ENCODE data around the gene RPRD1B. TPM values are rescaled to one million over a fixed set of nuclear protein-coding genes. Genes with fewer than 3 reads are reported as not detected.

Gene RPRD1B
- total RNA-seq, 1 donor from 2014 or later = 74.2 TPM

DNA sequence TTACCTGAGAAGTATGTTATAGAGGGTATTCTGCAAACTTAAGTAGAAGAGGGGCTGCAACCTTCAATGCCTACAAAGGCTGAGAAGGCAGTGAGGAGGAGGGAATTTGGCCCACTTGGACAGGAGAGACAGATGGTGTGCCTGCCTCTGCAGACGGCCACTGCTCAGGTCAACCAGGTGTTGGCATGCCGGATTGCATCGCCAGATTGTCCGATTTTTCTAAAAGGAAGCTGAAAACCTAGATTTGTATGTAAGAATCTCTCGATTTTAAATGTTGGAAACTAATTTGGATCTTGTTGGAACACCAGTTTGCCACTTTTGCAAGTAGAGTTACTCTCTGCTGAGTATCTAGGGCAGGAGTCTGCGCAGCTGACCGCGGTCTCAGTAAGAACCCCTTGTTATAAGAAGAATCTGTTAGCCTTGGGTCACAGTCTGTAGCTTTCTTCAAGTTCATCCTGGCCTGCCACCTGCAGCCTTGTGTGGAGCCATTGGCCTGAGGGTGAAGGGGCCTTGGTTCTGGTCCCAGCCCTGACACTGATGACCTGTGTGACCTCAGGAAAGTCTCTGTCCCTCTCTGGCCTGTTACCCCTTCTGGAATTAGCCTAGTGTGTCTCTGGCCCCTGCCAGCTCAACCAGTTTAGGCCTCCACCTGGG lies 77.1 kb downstream of the RPRD1B start:
- intact Hi-C loops (cut with DNase I) = no loop called here
- no peak for ATAC-seq (ENCODE audit: poor library complexity)
- no peak for DNase-seq

DNA sequence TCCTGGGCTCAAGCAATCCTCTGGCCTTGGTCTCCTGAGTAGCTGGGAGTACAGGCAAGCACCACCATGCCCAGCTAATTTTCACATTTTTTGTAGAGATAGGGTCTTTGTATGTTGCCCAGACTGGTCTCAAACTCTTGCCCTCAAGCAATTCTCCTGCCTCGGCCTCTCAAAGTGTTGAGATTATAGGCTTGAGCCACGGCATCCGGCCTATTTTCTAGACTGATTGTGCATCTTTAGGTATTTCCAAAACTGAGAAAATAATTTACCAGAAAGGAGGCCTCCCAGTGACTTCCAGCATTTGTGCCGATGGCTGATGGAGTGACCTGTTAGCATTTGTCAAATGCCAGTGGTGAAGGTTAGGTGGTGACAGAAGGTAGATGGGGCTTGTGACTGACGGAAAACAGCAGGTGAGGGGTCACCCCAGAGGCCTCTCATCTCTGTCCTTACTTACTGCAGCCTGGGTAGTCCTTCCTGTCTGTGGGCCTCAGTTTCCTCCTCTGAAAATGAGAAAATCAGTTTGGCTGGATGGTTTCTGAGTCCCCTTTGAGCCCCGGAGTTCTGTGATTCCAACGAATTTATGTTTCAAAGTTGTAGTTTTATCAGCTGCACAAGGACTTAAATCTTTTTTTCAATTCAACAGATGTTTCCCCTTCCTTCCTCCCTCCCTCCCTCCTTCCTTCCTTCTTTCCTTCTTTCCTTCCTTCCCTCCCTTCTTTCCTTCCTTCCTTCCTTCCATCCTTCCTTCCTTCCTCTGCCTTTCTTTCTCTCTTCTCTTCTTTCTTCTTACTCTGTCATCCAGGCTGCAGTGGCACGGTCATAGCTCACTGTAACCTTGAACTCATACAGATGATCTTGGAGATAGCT lies 78.1 kb downstream of the RPRD1B start:
- intact Hi-C loops (cut with DNase I) = no loop called here

DNA sequence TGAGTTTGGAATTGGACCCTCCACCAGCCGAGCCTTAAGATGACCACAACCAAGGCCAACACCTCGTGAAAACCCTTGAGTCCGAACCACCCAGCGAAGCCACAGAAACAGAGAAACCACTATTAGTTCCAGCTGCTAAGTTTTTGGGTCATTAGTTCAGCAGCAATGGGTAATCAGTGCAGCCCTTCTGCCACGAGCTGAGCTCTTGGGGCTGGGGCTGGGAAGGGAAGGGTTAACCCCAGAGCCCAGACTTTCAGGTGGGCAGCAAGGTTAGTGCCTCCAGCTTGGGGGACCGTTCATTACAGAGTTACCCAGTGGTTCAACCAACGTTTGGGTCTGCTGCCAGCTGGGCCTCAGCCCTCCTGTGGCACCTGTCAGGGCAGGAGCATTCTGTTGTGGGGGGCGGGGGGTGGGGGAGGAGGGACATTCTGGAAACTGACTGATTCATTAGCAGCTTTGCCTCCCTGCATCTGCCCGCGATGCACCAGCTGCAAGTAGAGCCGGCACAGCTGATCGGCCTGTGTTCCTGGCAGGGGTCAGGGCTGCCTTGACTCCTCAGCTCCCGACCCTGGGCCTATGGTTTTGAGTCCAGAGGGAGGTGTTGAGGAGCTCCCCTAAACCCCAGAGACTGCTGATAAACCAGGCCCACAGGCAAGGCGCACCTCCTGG lies 78.8 kb downstream of the RPRD1B start:
- DNase-seq (no peak), ATAC-seq (ENCODE audit: poor library complexity) (no peak)
- intact Hi-C loops (cut with DNase I) = no loop called here

More for the DNA sequence above, 78.1 kb downstream of the RPRD1B start:
- ATAC-seq (ENCODE audit: poor library complexity) (no peak), DNase-seq (no peak)

DNA sequence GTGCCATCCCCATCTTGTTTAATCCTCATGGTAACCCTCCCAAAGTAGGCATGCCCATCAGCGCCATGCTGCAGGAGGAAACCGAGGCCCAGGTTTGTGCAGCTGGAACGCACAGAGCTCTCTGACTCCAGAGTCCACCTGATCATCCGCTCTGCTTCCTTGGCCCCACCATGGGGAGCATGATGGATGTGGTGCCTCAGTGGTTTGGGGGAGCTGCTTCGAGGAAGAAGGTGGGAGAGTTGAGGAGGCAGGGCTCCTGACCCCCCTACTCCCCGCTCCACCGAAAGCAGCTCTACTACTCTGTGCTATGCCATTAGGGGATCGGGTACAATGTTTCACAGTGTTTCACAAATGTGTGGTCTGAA lies 79.4 kb downstream of the RPRD1B start:
- ATAC-seq (ENCODE audit: poor library complexity) (no peak), DNase-seq (no peak)
- intact Hi-C loops (cut with DNase I) = no loop called here

DNA sequence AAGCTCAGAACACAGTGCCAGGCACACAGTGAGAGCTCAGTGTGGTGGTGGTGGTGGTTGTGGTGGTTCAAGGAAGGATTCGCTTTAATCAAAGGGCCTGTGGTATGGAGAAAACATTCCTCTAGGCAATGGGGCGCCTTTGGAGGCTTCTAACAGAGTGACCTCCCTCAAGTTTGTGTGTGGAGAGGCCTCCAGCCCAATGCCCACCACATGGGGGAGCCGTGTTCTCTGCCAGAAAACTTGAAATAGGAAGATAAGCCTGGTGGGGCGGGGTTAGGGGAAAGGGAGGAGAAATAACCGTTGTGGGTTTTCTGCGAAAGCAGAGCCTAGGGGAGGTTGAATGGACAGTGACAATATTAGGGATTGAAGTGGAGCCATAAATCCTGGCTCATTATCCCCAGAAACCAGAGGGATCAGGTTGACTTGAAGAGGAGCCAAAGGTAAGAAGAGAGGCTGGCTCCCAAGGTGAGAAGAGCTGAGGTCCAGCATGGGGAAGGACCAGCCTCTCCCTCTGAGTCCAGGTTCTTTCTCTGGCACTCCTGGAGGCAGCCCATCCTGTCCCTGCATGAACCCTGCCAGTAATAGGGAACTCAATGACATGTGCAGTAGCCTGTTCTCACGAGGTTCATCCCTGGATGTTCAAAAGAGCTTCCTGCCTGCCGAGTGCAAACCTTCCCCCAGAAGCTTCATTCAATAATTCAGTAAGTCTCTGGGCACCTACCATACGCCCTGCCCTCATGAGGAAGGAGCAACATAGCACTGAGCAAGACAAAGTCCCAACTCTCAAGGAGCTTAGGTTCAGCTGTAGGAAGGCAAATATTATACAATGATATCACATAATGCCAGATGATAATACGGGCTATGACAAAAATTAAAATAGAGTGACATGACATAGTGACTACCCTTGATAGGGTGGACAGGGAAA lies 80.1 kb downstream of the RPRD1B start:
- DNase-seq = no peak
- ATAC-seq (ENCODE audit: poor library complexity) = no peak
- intact Hi-C loops (cut with DNase I) = no loop called here

DNA sequence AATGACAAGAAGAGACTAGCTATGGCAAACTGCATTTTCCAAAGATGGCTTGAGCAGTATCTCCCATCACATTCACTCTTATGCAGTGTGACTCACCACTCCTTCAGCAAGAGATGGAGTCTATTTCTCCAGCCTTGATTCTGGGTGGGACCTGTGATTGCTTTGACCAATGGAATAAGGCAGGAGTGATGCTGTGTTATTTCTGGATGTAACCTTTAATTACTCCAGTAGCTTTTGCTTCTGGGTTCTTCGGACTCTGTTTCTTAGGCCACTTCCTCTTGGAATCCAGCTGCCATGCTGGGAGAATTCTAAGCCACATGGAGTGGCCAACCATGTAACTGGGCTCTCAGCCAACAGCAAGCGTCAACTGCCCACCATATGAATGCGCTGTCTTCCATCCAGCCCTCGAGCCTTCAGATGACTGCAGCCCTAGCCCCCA lies 80.8 kb downstream of the RPRD1B start:
- intact Hi-C loops (cut with DNase I) = no loop called here
- no peak for DNase-seq

DNA sequence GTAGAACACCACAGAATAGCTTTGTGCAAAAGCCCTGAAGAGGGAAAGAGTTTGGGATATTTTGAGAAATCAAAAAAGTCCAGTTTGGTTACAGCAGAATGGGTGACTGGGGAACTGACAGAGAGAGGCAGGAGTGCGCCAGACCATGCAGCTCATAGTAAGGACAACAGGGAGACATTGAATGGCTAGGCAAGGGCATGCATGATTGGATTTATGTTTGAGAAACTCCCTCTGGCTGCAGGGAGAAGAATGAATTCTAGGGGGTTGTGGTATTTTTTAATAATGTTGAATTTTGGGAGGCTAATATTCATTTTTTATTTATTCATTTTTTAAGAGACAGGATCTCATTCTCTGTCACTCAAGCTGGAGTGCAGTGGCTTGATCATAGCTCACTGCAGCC lies 81.7 kb downstream of the RPRD1B start:
- intact Hi-C loops (cut with DNase I) = no loop called here
- DNase-seq (no peak), ATAC-seq (ENCODE audit: poor library complexity) (no peak)

More for the DNA sequence above, 80.8 kb downstream of the RPRD1B start:
- no peak for ATAC-seq (ENCODE audit: poor library complexity)

DNA sequence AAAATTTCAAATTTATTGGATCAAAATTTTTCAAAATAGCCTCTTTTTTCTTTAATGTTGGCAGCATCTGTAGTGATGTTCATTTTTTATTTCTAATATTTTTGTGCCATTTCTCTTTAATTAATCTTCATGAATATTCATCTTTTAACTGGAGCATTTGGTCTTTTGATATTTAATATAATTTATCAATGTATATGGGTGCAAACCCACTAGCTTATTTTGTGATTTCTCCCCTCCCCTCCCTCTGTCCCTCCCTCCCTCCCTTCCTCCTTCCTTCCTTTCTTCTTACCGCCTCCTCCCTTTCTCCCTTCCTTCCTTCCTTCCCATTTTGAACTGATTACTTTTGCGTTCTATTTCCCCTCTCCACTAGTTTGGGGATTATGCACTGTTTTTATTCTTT lies 82.3 kb downstream of the RPRD1B start:
- DNase-seq = no peak
- intact Hi-C loops (cut with DNase I) = no loop called here
- no peak for ATAC-seq (ENCODE audit: poor library complexity)

DNA sequence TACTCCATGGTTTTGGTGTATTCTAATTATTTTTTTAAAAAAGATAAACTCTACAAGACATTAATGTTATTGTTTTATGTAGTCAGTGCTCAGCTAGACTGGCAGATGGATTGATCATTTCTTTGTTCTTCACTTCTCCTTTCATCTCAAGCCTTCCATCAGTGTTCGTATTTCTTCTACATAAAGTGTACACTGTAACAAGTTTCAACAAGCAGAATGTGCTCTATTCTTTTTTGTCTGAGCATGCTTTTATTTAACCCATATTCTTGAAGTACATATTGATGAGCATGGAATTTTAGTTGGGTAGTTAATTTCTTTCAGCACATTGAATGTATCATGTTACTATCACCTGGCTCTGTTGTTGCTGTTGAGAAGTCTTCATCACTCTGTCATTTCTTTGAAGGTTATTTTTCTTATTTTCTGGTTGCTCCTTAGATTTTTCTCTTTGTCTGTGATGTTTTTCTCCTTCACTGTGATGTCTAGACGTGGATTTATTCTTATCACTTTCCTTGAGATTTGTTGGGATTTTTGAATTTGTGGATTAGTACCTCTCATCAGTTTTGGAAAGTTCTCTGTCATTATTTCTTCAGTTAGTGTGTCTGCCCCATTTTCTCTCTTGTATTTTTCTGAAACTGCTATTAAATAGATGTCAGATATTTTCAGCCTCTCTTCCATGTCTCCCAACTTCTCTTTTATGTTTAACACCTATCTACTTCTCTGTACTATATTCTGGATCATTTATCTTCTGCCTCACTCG lies 83.0 kb downstream of the RPRD1B start:
- intact Hi-C loops (cut with DNase I) = no loop called here
- no peak for DNase-seq
- no peak for ATAC-seq (ENCODE audit: poor library complexity)

DNA sequence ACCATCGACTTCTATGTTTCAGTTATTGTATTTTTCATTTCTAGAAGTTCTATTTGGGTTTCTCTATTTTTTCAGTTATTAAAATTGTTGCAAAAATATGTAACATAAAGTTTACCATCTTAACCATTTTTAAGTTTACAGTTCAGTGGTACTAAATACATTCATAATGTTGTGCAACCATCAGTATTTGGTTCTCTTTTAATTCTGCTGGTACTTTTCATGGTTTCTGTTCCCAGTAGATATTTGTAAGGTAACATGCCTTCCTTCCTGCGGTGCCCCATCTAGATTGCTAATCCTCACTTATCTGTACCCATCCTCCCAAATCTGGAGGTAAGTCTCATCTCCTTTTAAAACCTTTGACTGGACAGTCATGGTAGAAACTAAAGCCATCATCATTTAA lies 83.7 kb downstream of the RPRD1B start:
- ATAC-seq (ENCODE audit: poor library complexity) = no peak
- intact Hi-C loops (cut with DNase I) = no loop called here

DNA sequence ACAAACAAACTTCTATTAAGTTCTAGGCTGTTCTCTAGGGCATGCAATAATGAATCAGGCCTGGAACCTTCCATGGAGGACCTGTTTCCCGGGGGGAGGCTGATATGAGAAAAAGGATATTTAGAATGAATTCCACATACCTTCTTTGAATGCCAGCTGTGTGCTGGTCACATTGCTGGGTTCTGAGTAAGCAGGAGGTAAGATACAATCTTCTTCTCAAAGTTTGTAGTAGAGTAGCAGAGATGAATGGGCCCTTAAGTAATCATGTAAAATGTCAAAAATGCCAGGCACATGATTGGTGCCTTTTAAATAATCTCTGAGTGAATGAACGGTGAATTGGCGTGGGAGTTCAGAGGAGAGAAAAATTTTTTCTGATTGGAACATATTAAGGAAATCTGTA lies 84.1 kb downstream of the RPRD1B start:
- ATAC-seq (ENCODE audit: poor library complexity) (no peak), DNase-seq (no peak)
- intact Hi-C loops (cut with DNase I) = no loop called here

More for the DNA sequence above, 83.7 kb downstream of the RPRD1B start:
- no peak for DNase-seq

DNA sequence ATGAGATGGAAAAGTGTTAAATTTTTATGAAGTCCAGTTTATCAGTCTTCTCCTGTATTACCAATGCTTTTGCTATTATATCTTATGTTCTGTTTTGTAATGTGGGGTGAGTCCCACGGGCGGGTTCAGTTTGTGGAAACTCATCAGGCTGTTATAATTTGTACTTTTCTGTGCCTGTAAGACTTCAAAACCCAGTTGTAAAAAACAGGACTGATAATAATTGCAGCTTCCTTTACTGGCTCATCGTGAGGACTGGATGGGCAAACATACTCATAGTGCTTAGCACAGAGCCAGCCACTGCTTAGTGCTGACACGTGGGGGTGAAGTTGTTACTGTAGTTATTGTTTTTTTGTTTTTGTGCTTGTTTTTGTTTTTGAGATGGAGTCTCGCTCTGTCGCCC lies 85.9 kb downstream of the RPRD1B start:
- intact Hi-C loops (cut with DNase I) = no loop called here
- DNase-seq (no peak), ATAC-seq (ENCODE audit: poor library complexity) (no peak)

DNA sequence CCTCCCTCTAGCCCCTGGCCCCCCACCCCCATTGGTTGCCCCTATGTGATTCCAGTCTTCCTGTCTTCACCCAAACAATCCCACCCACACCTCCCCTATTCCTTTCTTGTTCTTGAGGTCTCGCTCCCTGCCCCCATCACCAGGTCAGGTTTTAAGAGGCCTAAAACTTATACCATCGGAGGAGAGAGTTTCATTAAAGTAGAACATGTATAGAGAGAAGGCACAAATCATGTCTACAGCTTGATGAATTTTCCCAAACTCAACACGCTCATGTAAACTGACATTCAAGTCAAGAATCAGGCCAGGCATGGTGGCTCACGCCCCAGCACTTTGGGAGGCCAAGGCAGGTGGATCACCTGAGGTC lies 87.1 kb downstream of the RPRD1B start:
- no peak for DNase-seq
- intact Hi-C loops (cut with DNase I) = no loop called here
- ATAC-seq (ENCODE audit: poor library complexity) = no peak

DNA sequence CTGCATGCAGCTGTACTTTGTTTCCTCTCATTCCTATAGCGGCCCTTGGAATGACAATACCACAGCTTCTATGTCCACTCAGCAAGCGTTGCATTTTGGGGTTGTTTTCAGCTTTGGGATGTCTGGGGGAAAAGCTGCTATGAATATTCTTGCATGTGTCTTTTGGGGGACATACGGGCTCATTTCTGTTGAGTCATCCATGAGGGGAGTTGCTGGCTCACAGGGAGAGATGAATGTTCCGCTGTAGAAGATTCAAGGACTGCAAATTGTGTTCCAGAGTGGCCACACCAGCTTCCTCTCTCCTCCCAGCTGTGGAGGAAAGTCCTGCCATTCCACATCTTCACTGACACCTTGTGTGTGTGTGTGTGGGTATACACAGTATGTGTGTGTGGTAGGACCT lies 88.2 kb downstream of the RPRD1B start:
- intact Hi-C loops (cut with DNase I) = no loop called here
- no peak for DNase-seq
- ATAC-seq (ENCODE audit: poor library complexity) = no peak

DNA sequence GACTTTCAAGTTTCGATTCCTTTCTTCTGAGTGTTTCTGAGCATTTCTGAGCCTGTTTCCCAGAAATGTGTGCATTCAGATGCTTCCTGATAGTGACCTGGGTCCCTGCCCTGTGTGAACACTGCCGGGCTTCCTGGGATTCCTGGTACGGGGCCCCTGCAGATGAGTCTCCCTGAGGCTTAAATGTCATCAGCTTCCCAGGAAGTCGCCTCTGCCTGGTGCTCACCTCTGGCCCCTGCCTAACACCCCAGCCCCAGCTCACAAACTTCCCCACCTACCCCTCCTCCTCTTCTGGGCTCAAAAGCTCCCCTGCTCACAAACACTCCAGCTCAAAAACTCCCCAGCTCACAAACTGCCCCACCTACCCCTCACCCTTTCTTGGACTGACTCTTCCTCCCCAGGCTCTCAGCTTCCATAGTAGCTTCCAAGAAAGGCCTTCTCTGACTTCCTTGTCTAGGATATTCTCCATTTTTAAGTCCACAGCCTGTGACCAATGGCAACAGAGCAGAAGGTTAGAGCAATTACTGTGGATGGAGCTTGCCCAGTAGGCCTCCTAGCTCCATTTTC lies 89.6 kb downstream of the RPRD1B start:
- DNase-seq (no peak), ATAC-seq (ENCODE audit: poor library complexity) (no peak)
- intact Hi-C loops (cut with DNase I) = no loop called here

DNA sequence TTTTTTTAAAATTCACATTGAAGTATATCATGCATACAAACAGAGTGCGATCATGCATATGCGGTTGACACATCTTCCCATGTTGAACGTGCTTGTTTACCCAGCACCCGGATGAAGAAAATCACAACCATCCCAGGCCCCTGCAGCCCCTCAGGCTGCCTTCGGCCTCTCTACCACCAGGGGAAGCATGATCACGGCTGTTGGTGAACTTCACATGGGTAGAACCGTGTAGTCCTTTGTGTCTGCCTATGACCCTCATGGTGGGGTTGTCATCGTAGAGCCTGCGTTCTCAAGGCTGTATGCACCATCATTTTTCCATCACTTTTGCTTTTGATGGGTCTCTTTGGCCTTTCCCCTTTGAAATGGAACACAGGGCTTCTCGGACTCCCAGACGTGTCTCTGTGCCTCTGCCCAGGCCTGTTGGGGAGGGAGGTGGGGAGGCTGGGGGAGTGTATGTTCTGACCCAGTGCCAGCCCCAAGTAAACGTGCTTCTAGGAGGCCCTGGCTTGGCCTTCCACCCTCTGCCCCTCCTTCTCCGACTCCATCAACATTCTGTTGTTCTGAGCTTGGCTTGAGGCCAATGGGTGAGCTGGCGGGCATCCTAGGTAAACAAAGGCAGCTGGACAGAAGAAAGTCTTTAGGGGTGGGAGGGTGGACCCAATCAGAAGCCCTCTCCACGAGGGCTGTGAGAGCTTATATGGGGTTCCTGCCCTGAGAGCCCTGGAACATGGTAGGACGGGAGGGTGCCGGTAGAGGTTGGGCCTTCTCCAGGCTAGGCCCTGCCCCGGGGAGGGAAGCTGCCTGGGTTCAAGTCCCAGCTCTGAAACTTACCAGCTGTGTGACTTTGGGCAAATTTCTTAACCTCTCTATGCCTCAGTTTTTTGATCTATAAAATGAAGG lies 91.9 kb downstream of the RPRD1B start:
- intact Hi-C loops (cut with DNase I) = no loop called here
- DNase-seq = peak; percentile 81
- ATAC-seq (ENCODE audit: poor library complexity) = peak; percentile 34

Data from Right ventricle myocardium superior (tissue), 1 donor.